HG03565 (cell line): ENCODE results near the gene PYGM.

Source experiments
- ATAC-seq: cut with Tn5 transposase; IDR thresholded peaks from one replicate; pipeline ENCODE4 v1.9.1; 2021; ENCODE audit warnings: mild to moderate bottlenecking, moderate library complexity; ENCODE audit not compliant: unreplicated experiment

Gene PYGM

GRCh38 chr11:64759722-64760719 lies at the start of gene PYGM:
TSS of gene PYGM (minus strand) at chr11:64759974. CDS start at chr11:64759898, 76 bp downstream.
- no peak for ATAC-seq

- ATAC-seq: no peak
Observed at GRCh38 chr11:64805481-64805880, 45.7 kb upstream of the PYGM start.

- ATAC-seq: no peak
Observed at GRCh38 chr11:64804346-64805210, 44.8 kb upstream of the PYGM start.

GRCh38 chr11:64803846-64804345 lies 44.1 kb upstream of the PYGM start:
- no peak for ATAC-seq

- ATAC-seq: no peak
Observed at GRCh38 chr11:64803158-64803845, 43.5 kb upstream of the PYGM start, which contains the start of gene MAP4K2. TSS of gene MAP4K2 (minus strand) at chr11:64803214. CDS start at chr11:64803149, 65 bp downstream.

- no peak for ATAC-seq
Observed at GRCh38 chr11:64802370-64803157, 42.8 kb upstream of the PYGM start.

- ATAC-seq: no peak
Observed at GRCh38 chr11:64801561-64802369, 42.0 kb upstream of the PYGM start.

GRCh38 chr11:64801158-64801464 lies 41.3 kb upstream of the PYGM start:
- no peak for ATAC-seq

GRCh38 chr11:64800303-64801157 lies 40.8 kb upstream of the PYGM start:
- ATAC-seq: no peak

GRCh38 chr11:64799623-64800302 lies 40.0 kb upstream of the PYGM start:
- no peak for ATAC-seq

GRCh38 chr11:64799256-64799622 lies 39.5 kb upstream of the PYGM start:
- no peak for ATAC-seq

- ATAC-seq: no peak
Observed at GRCh38 chr11:64796757-64797541, 37.2 kb upstream of the PYGM start.

- ATAC-seq: no peak
Observed at GRCh38 chr11:64796047-64796756, 36.4 kb upstream of the PYGM start.

- no peak for ATAC-seq
Observed at GRCh38 chr11:64794526-64794925, 34.8 kb upstream of the PYGM start.

- ATAC-seq: no peak
Observed at GRCh38 chr11:64793271-64794160, 33.7 kb upstream of the PYGM start.
